Measurements from ENCODE around the gene BCOR.

DNA sequence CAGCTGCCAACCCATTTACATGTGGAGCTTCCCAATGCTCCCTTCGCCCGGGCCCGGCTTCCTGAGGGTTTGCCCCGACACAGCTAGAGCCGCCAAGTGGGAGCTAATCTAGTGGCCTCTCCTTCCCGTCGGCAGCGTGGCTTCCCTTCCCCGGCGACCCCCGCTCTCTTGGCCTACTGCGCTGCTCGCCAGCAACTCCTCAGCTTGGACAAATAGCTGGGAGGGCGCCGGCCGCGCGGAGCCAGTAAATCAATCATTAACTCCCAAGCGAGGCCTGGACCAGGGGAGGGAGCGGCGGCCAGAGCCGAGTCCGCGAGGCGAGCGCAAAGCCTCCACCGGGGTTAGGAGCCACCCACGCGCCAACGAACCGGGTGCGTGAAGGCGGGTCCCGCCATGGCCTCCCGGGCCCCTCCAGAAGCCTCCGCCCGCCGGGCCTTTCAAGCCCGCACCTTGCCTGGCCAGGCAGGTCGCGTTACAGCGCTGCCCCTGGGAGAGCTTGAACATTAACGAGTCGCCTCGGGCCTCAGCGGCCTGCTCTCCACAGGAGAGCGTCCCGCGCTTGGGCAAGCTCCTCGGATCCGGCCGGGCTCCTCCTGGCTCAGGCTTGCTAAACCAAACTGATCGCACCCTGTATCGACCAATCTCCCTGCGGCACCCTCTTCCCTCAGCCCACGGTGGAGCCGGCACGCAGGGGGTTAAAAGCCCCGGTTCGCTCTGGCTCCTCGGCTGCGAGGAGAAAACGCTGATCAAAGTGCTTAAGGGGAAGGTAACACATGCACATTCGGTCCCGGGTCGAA, 10.6 kb upstream of the BCOR start:
- TF ChIP-seq POLR2A (IDR thresholded peaks at IDR 0.05; ENCODE audit: low read depth, low read length) (no peak), POLR2AphosphoS5 (IDR thresholded peaks at IDR 0.05; ENCODE audit: low read depth, low read length) (no peak)
